Measurements from ENCODE around the gene TAS2R42.
A peak's percentile ranks its signal among the peaks of the same experiment; 100 is the strongest.

The TAS2R42 gene

GRCh38 chr12:11186837-11187236 lies at the start of gene TAS2R42:
TAS2R42 (minus strand) TSS chr12:11186937; CDS start chr12:11186937, 0 bp downstream.
- DNase-seq, result no peak

GRCh38 chr12:11233532-11233931 lies 46.8 kb upstream of the TAS2R42 start:
- no peak for DNase-seq

GRCh38 chr12:11228296-11228879 lies 41.7 kb upstream of the TAS2R42 start:
- DNase-seq, result peak; percentile 22

DNA sequence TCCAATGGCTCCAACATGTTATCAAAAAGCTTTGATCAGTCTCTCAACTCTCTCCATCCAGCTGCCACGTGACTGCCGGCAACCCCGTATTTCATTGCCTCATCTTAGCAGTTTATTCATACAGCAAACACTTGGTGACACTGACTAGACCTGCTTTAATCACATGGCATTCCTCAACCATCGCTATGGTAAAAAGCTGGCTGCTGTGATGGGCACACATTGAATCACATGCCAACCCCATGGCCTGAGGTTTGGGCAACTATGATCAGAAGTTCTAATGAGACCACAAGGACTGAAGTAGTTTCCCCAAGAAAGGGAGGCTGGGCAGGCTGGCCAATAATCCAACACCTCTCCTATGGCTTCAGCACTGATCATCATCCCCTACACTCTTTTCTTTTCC lies 40.6 kb upstream of the TAS2R42 start:
- DNase-seq, result no peak

- DNase-seq, result peak; percentile 60
Measured at GRCh38 chr12:11209113-11209512, 22.4 kb upstream of the TAS2R42 start.

DNA sequence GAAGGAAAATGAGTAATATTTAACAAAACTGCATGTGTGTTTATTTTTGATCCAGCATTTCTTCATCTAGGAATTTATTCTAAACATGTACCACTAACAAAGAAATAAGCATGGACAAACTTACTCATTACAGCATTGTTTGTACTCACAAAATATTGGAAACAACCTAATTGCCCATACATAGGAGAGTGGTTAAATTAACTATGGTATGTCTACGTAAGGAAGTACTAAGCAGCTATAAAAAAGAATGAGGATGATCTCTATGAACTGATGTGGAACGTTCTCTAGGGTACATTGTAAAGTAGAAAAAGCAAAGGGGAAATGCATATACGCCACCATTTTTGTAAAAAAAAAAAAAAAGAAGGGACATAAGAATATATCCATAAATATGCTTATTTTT lies 17.4 kb upstream of the TAS2R42 start:
- DNase-seq, result no peak

DNA sequence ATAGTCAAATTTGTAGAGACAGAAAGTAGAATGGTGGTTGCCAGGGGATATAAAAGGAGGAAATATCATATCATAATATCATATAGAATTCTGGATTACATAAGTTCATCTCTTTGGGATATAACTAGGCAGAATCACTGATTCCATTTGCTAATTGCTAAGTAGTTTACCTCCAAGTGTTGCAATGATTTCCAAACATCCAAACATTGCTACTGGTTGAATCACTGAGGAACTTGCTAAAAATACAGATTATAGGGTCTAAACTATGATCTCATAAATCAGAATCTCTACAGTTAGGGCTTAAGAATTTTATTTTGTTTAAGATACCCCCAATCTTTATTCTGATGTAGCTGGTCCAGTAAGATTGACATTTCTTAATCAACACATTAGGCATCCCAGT lies 16.1 kb upstream of the TAS2R42 start:
- DNase-seq, result no peak

- DNase-seq, result no peak
Measured at GRCh38 chr12:11183011-11183410, 3.7 kb downstream of the TAS2R42 start.

DNA sequence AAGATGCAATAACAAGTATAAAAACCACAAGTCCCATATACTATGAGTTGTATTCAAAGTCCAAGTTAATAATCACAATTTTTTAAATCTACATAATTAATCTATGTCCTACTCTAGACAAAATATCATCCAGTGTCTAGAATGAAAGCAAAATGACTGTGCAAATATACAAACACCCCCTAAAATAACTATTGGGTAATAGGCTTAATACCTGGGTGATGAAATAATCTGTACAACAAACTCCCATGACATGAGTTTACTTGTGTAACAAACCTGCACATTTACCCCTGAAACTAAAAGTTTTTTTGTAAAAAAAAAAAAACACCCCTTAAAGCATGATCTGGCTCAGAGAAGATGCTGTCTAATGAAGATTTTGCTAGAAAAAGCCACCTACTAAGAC lies 4.2 kb downstream of the TAS2R42 start:
- no peak for DNase-seq

DNA sequence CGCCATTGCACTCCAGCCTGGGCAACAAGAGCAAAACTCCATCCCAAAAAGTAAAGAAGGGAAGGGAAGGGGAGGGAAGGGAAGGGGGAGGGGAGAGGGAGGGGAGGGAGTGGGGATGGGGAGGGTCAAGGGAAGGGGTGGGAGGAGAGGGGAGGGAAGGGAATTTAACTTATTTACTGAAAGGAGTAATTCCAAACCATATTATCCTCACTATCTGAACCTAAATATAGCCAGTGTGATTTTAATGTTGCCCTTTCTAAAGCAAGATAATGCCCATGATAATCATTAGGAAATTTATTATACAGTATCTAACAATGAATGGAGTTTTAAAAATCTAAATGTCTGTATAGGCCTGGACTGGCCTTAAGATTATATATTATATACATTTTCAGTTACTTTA lies 8.5 kb downstream of the TAS2R42 start:
- DNase-seq, result no peak

GRCh38 chr12:11174022-11174421 lies 12.7 kb downstream of the TAS2R42 start:
- no peak for DNase-seq

DNA sequence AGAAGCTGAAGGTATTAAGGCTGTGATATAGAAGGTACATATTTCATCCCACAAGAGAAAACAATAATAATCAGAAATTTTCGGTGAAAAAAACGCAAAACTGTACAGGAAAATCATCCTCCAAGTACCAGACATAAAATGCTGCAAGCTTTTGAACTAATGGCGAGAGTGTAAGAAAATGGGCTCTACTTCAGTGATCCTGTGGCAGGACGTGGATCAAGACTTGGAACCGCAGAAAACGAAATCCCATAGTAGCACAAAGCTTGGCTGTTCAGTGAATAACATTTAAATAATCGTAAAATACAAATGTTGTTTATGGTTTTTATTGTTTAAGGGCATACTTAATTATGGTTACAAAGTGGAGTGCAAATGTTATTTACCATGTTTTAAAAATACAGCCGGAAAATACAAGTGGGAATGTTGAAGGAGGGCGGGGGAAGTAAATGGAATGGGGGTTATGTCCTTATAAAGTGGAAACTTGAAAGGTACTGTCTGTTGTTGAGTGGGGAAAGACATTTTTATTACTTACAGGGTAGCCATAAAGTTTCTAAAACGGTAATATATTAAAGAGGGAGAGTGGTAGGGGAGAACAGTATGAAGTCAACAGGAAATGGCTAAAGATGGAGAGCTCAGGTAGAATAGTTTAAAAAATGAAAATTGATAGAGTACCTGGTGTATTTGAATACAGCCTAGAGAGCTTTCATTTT lies 14.6 kb downstream of the TAS2R42 start:
- DNase-seq, result peak; percentile 77

DNA sequence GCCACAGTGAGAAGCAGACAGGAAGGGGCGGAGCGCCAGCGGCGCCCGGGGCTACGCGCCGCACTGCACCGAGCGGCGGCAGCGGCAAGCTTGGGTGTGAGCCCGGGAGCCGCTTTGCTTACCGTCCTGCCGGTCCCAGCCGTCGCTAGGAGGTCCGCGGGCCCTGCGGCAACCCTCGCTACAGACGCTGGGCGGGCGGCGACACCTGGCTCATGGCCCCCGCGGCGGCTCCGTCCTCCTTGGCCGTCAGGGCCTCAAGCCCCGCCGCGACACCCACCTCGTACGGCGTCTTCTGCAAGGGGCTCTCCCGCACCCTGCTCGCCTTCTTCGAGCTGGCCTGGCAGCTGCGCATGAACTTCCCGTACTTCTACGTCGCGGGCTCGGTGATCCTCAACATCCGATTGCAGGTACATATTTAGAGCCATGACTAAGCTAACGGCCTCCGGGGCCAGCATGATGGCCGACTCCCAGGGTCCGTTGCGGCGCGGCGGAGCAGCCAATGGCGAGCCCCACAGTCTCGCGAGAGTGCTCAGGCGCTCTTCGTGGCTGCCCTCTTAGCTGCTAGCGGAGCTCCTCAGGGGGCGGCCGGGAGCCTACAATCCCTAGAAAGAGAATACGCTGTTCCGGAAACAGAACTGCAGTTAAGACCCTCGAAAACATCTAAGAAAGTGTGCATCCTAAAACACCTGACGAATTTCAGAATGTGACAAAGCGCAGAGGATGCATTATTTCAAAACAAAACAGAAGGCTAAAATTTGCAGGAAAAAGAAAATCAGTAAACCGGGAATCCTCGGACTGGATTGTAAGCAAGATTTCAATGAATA lies 15.4 kb downstream of the TAS2R42 start, which contains the start of gene SMIM10L1:
Gene SMIM10L1 (plus strand): TSS at position 50 of the 824 bp plus-strand sequence. CDS start 163 bp downstream, at position 213.
- DNase-seq, result peak; percentile 95

- no peak for DNase-seq
Measured at GRCh38 chr12:11170810-11171144, 16.0 kb downstream of the TAS2R42 start.

DNA sequence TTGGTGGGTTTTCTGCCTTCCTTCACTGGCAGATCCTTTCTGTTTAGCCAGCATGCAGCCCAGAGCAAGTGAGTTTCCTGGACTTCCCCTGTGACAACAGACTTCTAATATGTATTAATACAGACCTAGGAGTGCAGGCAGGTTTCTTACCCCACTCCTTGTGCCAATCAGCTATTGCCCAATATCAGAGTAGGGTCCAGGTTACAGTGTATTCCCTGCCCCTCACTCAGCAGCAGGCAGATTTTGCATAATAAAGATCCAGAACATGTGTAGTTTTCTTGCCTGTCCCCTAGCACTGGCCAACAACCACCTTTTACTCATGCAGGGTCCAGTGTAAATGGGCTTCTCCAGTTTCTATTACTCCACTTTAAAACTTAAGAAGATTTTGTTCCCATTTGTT lies 20.4 kb downstream of the TAS2R42 start:
- no peak for DNase-seq

DNA sequence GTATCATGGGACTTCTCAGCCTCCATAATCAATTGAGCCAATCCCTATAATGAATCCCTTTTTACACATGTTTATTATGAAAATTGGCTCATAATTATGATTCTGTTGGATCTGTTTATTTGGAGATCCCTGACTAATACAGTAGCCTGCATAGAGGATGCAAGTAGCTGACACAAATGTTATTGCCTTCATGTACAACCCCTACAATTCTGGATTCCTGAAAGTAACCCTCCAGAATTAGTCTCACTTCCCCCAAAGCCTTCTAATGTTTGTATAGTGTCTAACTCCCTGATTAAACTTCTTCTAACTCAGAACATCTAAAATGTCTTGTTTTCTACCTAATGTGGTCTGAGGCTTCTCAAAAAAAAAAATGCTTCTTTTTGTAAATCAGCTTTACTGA lies 22.4 kb downstream of the TAS2R42 start:
- no peak for DNase-seq

DNA sequence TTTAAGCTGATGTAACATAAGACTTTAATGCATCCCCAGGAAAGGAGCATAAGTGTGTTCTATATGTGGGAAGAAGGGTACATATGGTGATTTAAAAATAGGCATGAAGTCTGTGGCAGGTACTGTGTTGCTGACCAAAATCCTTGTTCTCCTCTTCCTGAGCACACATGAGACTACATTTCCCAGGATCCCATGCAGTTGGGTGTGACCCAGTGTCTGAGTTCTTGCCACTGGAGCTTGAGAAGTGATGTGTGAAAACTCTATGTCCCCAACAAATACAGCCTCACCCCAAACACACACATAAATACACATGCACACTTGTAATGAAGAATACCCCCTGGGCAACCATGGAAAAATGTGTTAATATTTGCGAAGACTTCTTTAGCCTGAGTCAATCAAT lies 24.2 kb downstream of the TAS2R42 start:
- DNase-seq, result no peak

GRCh38 chr12:11158885-11159444 lies 27.8 kb downstream of the TAS2R42 start:
- DNase-seq, result no peak

DNA sequence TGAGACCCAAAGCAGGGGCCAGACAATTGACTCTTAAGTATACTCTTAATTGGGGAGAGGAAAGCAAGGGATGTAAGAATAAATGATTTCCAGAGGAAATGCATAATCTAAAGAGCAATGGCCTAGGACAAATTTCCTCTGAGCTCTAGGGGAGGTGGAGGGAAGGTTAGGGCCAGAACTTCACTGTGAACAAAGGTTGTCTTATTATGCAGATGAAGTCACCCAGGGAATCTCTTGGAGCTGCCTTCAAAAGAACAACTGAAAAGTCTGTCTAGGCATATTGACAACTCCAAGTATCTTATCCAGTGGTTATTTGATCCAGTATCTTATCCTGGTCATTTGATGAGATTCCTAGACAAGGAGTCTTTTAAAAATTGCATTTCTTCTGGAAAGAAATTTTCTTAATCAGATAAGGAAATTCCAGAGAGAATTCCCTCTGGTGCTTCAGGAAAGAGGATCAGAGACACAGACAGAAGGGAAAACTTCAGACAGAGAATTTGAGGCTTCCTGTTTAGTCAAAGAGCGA lies 32.3 kb downstream of the TAS2R42 start:
- no peak for DNase-seq

DNA sequence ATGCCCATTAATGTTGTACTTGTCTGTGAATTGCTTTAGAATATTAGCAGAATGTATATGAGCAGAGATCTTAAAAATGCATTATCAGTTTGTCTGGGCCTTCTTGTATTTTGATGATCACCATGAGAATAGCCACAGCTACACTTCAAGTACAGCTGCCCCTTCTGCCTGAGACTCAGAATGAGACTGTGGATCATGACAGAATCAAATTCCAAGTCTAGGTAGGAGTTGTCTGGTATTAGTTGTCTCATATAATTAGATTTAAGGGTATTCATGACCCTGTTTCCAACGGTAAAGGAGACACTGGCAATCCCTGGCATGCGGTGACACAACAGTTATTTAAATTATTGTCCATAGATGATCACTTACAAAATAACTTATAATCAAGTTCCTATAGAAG lies 34.0 kb downstream of the TAS2R42 start:
- no peak for DNase-seq

DNA sequence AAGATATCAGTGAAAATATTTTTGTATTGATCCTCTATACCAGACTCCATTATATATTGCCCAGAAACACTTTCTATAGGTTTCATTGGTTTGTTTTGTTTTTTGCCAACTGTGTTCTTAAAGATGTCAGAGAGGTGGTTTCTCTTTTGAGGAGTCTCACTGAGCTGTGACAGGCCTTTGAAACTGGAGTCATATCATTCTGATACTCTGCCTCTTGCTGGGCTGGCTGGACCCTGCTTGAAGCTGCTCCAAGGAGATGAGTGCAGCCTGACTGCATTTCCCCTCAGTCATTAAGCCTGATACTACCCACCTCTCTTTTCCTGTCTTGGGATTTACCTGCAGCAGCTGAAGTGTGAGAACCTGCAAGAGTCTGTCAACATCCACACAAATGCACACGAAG lies 35.9 kb downstream of the TAS2R42 start:
- DNase-seq, result no peak

DNA sequence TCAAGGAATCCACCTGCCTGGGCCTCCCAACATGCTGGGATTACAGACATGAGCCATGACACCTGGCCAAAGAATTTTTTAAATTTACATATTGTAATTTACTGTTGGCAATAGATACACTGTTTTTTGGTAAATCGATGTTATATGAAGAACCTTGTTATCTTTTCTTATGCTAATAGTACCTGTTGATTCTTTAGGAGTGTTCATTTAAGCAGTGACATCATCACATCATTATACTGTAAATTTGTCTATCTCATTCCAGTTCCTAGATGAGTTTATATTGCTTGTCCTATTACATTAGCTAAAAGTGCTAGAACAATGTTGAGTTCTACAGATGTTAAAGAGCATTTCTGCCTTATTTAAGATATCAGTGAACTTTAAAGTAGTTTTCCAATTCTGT lies 39.3 kb downstream of the TAS2R42 start:
- DNase-seq, result no peak

GRCh38 chr12:11144297-11144696 lies 42.4 kb downstream of the TAS2R42 start:
- no peak for DNase-seq
